ENCODE results near the gene NUP62.
"Not testable (repeated sequence)": the region's sequence is repeated elsewhere in the genome, so short reads cannot be mapped to it uniquely, and the experiment has no call there.

DNA sequence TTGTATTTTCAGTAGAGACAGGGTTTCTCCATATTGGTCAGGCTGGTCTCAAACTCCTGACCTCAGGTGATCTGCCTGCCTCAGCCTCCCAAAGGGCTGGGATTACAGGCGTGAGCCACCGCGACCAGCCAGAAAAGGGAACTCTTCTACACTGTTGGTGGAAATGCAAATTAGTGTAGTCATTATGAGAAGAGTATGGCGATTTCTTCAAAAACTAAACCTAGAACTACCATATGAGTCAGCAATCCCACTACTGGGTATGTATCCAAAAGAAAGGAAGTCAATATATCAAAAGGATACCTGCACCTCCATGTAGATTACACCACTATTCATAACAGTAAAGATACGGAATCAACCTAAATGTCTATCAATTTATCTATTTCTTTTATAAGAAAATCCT, 15.3 kb upstream of the NUP62 start:
- not testable (repeated sequence) for TF ChIP-seq CTCF (optimal IDR thresholded peaks at IDR 0.05 in 1 of 3, IDR thresholded peaks at IDR 0.05 in 1 of 3, conservative IDR thresholded peaks at IDR 0.05 in 1 of 3; ENCODE audit: extremely low read depth in 1 of 3, insufficient read depth in 2 of 3, low read length in 3 of 3); EZH2 (IDR thresholded peaks at IDR 0.05; ENCODE audit: low read length)

All from keratinocyte (primary cell).